VCaP (cell line): ENCODE results near the gene IFTAP.

Source experiments
- H3K27ac ChIP-seq: fragments of 450-650 bp; 2 replicates; pipeline ENCODE4 v1.5.1; 2017
- CTCF ChIP-seq: fragments of 450-650 bp; conservative IDR thresholded peaks from 2 replicates; pipeline ENCODE4 v1.5.1; 2017; ENCODE audit warnings: mild to moderate bottlenecking, moderate library complexity

IFTAP gene

GRCh38 chr11:36581536-36581935, 12.8 kb upstream of the IFTAP start:
- no peak for TF ChIP-seq CTCF
- H3K27ac ChIP-seq: no peak overlapping the region

DNA sequence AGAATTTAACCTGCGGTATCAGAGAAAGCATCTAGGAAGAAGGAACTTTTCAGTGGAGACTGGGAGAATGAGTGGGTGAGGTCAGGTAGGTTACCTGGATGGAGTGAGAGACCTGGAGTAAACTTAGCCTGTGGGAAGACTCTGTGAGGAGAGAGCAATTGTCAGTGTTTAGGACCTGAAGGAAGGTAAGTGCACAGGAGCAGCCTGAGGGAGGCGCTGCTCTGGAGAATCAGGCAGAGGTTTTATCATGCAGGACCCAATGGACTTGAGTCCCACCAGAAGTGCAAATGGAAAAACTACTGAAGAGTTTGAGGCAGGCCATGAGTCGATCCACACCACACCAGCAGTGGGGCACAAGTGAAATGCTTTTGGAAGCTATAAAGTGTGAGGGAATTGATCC, 10.6 kb upstream of the IFTAP start:
- H3K27ac ChIP-seq: no peak overlapping the region
- no peak for TF ChIP-seq CTCF

- H3K27ac ChIP-seq: no peak overlapping the region
- TF ChIP-seq CTCF: no peak
These were observed 7.8 kb upstream of the IFTAP start for GRCh38 chr11:36586543-36586942.

DNA sequence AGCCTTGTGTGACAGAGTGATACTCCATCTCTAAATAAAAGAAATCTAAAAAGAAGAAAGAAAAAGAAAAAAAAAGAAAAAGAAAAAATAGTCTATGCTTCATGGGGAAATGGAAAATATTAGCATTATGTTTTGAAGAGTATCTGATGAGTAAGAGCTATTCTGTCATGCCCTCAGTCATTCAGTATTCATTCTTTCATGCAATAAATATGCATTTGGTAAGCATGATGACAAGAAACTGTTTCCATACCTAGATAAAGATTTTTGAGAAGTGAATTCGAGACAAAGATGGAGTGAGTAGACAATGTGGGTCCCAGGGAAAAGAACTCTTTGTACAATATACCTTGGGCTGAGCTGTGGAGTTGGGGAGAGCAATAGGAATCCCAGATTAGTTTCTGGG, 6.2 kb upstream of the IFTAP start:
- H3K27ac ChIP-seq: no peak overlapping the region
- TF ChIP-seq CTCF: no peak

DNA sequence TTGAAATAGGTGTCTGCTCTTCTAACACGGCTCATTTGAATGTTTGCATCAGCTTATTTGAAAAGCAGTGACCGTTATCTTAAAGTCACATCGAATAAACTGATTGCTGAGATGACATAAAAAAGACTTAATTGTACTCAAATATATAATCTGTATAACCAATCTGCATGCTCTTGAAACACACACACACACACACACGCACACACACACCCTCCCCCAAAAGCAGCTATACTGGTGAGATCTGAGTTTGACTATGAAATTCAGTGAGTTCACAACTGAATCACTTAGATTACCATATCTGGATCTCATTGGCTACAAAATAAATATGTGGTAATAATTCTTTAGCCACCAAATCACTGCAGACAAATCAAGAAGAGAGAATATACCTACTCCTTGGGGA, 3.8 kb upstream of the IFTAP start:
- TF ChIP-seq CTCF: no peak

GRCh38 chr11:36591433-36591832, 2.9 kb upstream of the IFTAP start:
- no peak for TF ChIP-seq CTCF
- H3K27ac ChIP-seq: no peak overlapping the region

More for the DNA sequence above, 3.8 kb upstream of the IFTAP start:
- H3K27ac ChIP-seq: no peak overlapping the region

GRCh38 chr11:36596880-36597279, 2.6 kb downstream of the IFTAP start:
- no peak overlapping the region for H3K27ac ChIP-seq
- no peak for TF ChIP-seq CTCF

- no peak within 1 kb of the TSS for H3K27ac ChIP-seq
- no peak for TF ChIP-seq CTCF
These were observed 3.7 kb downstream of the IFTAP start, which contains the start of gene RAG2 for GRCh38 chr11:36598051-36598450. Gene RAG2, minus strand, starts transcription at chr11:36598236. Its CDS starts 4,068 bp downstream, at chr11:36594168.
